Stimulated activated CD8-positive, alpha-beta memory T cell treated with anti-CD3 and anti-CD28 coated beads, Interleukin-7, amount 100 ng/mL, for 48 hours (primary cell): ENCODE measurements around the gene KLK4.

Experiments used
- DNase-seq, 2 donors: peaks; one replicate each; pipeline ENCODE4 v3.0.0-alpha.2; 2020; ENCODE audit warnings: low read depth in 1 of 2; ENCODE audit errors: extremely low read depth in 1 of 2

The KLK4 gene

DNA sequence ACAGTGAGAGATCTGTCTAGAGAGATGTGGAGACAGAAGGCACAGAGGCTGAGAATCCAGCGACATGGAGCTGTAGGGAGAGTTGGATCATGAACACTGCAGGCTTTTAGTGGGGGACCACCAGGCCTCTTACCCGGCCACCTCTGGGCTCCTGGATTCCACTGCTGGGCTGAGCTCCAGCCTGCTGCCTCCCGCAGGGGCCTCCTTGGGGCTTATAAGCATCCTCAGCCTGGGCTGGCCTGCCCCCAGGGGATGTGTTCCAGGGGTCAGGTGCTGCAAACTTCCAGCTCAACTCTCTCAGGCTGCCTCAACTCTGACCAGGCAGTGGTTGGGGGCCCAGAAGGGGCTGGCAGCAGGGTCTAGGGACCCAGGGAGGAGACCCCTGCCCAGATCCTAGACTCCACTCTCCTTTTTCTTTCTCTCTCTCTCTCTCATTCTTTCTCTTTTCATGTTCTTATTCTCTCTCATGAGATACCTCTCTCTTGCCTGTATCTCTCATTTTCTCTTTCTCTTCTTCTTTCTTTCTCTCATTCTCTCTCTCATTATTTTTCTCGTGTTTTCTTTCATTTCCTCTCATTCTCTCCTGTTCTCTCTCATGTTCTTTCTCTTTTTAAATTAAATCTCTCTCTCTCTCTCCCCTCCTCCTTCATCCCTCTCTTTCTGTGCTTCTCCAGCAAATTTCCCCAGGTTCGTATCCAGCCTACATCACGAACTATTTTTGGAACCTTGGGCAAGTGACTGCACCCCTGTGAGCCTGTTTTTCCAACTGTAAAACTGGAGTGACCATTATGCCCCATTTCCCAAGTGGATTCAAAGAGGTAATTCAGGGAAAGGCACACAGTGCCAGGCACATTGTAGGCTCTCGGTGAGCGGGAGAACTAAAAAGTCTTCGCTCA, at the start of gene KLK4:
TSS of gene KLK4 (minus strand) at position 190 of the 896 bp plus-strand sequence. CDS start 657 bp downstream, outside the sequence.
- DNase-seq = no peak

DNA sequence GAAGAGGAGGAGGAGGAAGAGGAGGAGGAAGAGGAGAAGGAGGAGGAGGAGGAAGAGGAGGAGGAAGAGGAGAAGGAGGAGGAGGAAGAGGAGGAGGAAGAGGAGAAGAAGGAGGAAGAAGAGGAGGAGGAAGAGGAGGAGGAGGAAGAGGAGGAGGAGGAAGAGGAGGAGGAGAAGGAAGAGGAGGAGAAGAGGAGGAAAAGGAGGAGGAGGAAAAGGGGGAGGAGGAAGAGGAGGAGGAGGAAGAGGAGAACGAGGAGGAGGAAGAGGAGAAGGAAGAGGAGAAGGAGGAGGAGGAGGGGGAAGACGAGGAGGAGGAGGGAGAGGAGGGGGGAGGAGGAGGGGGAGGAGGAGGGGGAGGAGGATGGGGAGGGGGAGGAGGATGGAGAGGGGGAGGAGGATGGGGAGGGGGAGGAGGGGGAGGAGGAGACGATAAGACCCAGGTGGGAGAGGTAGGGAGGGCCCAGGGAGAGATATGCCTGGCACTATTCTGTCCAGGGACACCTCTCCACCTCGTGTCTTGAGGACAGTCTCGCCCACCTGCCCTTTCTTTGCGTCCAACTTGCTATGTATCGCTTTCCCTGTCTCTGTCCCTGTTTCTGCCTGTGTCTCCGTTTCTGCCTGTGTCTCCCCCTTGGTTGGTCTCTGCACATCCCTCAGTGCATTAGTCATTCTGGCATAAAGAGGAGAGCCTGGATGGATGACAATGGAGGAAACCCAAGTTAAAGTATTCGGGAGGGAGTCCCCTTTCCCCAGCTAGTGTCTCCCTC, 48.7 kb upstream of the KLK4 start:
- DNase-seq = no peak

GRCh38 chr19:50957587-50957986, 46.4 kb upstream of the KLK4 start:
- DNase-seq = no peak

DNA sequence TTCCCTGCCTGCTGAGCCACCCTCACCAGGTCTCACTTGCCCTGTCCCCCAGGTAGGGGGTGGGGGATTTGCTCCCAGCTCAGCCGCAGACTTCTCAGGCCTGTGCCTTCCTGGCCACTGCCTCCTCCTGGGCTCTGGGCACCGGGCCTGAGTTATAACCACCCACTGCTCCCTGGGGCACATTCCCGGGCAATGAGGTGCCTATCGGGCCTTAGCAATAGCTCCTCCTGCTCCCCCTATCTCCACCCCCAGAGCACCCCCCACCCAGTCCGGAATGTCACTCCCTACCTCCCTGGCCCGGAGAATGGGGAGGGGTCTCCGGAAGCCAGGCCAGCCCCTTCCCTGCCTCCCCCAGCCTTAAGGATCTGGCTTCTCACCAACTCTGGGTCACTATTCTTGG, 41.7 kb upstream of the KLK4 start, which contains the start of gene KLK5:
TSS of gene KLK5 (minus strand) at position 129 of the 400 bp plus-strand sequence. CDS start 381 bp downstream, outside the sequence.
- no peak for DNase-seq

- DNase-seq = no peak
Observed at GRCh38 chr19:50949861-50950260, 38.7 kb upstream of the KLK4 start.

- DNase-seq = no peak
Observed at GRCh38 chr19:50947123-50947522, 35.9 kb upstream of the KLK4 start.

DNA sequence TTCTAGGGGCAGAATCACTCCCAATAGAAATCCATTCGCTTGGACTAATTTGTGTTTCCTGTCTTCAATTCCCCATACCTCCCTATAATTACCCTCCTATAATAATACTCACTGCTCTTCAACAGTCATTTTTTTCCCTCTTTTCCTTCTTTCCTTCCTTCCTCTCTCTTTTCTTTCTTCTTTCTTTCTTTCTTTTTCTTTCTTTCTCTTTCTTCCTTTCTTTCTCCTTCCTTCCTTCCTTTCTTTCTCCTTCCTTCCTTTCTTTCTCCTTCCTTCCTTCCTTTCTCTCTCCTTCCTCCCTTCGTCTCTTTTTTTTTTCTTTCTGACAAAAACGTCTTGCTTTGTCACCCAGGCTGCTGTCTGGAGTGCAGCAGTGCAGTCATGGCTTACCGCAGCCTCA, 33.6 kb upstream of the KLK4 start:
- no peak for DNase-seq

DNA sequence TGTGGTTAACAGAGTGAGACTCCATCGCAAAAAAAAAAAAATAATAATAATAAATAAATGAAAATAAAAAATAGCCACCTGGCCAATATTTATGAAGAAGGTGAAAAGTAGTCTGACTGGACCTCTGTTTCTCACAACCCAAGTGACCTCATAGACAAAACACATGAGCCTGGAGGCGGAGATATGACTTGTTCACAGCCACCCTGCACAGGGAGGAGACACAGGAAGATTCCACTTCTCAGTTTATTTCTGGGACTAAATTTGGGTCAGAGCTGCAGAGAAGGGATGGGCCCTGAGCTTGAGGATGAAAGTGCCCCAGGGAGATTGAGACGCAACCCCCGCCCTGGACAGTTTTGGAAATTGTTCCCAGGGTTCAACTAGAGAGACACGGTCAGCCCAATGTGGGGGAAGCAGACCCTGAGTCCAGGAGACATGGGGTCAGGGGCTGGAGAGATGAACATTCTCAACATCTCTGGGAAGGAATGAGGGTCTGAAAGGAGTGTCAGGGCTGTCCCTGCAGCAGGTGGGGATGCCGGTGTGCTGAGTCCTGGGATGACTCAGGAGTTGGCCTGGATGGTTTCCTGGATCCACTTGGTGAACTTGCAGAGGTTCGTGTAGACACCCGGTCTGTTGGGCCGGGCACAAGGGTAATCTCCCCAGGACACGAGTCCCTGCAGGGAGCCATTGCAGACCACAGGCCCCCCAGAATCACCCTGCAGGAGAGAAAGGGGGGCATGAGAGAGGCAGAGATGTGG, 32.1 kb upstream of the KLK4 start:
- no peak for DNase-seq

DNA sequence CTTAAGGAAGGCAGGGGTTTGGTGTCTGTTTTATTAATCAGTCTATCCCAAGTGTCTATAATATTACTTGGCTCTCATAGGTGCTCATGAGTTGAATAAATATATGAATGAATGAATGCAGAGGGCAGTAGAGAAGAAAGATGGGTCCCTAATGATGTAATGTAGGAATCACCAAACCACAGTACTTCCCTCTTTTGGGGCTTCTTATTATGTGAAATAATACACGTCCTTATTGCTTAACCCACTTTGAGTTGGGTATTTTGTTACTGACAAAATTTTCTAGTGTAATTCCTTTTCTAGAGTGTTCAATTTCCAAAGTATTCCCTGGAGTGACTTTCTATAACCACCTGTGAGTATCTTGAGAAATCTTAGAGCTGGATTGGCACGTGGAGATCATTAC, 28.4 kb upstream of the KLK4 start:
- DNase-seq = no peak

DNA sequence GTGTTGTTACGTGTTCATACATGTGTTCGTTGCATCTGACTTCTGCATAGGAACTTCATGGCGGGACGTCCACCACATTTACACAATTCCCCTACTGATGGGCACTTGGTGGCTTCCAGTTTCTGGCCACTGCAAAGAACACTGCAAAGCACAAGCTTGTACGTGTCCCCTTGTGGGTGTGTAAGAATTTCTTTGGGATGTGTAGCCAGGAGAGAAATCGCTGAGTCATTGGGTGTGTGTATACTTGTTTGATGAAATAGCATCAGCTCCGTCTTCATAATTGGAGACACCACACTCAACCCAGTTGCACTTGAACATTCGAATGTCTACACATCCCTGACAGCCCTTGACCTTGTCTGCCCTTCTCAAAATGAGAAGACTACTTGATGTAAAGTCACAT, 22.4 kb upstream of the KLK4 start:
- DNase-seq = no peak

- no peak for DNase-seq
Observed at GRCh38 chr19:50932690-50933083, 21.5 kb upstream of the KLK4 start.

- DNase-seq = no peak
Observed at GRCh38 chr19:50932018-50932689, 21.0 kb upstream of the KLK4 start.

DNA sequence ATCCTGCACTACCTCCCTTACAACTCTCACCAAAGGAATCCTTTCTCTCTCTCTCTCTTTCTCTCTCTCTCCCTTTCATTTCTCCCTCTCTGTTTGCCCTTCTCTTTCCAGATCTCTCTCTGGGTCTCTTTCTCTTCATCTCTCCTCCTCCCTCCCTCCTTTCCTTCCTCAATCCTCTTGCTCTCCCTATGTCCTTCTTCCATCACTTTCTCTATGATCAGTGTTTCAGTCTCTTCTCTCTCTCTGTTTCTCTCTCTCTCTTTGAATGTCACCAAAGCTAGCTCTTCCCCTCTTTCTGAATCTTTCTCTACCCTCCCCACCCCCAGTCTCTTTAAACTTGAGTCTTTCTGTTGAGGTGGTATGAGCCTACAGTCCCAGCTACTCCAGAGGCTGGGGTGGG, 19.8 kb upstream of the KLK4 start:
- no peak for DNase-seq

GRCh38 chr19:50928831-50929230, 17.6 kb upstream of the KLK4 start:
- DNase-seq = no peak

DNA sequence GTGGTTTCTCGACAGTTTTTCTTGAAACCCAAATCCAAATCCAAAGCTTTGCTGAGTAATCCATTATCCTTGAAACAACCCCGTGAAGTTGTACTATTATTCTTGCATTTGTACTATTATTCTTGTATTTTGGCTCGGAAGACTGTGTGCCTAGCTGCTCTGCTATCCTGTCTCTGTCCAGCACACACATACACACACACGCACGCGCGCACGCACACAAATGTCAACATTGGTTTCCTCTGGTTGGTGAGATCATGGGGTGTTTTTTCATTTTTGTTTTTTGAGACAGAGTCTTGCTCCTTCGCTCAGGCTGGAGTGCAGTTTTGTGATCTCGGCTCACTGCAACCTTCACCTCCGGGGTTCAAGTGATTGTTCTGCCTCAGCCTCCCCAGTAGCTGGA, 14.9 kb upstream of the KLK4 start:
- DNase-seq = no peak

- DNase-seq = no peak
Observed at GRCh38 chr19:50925734-50926133, 14.5 kb upstream of the KLK4 start.

DNA sequence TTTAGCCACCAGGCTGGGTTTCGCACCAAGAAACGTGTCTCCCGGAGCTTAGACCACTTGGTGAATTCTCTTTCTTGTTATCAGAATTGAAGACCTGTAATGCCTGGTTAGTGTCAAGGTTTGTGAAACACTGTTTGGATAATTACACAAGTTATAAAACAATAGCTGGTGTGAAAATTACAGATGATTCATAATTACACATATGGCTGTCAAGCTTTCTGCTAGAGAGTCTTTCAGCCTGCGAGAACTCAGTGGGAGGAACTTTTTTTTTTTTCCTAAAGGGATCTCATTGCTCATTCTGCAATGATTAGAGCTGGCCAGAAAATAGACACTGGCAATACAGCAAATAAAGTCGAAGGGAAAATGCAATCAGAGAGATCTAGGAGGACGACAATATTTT, 13.4 kb upstream of the KLK4 start:
- DNase-seq = no peak

GRCh38 chr19:50922317-50922853, 11.2 kb upstream of the KLK4 start:
- peak; percentile 26 to 63 for DNase-seq

GRCh38 chr19:50921426-50922316, 10.5 kb upstream of the KLK4 start:
- no peak for DNase-seq
